Neutrophil (primary cell): ENCODE measurements around the gene MTF1.
A peak's percentile ranks its signal among the peaks of the same experiment; 100 is the strongest.

Experiments
- H3K27ac ChIP-seq: fragments of 200-600 bp; sonication (generic); 2 replicates; pipeline ENCODE4 v1.5.1; 2016; ENCODE audit warnings: mild to moderate bottlenecking, moderate library complexity
- H3K27me3 ChIP-seq: fragments of 200-600 bp; sonication (generic); 2 replicates; pipeline ENCODE4 v1.6.0; 2016; ENCODE audit warnings: mild to moderate bottlenecking
- H3K36me3 ChIP-seq: fragments of 200-600 bp; sonication (generic); 2 replicates; pipeline ENCODE4 v1.5.1; 2017
- H3K4me1 ChIP-seq, 2 experiments: fragments of 200-600 bp in 1 of 2; sonication (generic) in 1 of 2; 1 replicate in 1 of 2; 2 replicates in 1 of 2; pipeline versions ENCODE4 v1.5.1 to v1.6.1; 2013 to 2016; ENCODE audit warnings: low read depth in 1 of 2, low read length in 1 of 2, mild to moderate bottlenecking in 1 of 2, moderate library complexity in 1 of 2; ENCODE audit not compliant: control insufficient read depth in 1 of 2, insufficient read depth in 1 of 2
- H3K4me3 ChIP-seq, 2 experiments: fragments of 200-600 bp in 1 of 2; sonication (generic) in 1 of 2; 1 replicate in 1 of 2; 2 replicates in 1 of 2; pipeline ENCODE4 v1.5.1; 2013 to 2016; ENCODE audit warnings: low read depth in 1 of 2, low read length in 1 of 2, mild to moderate bottlenecking in 1 of 2, moderate library complexity in 1 of 2
- H3K9me3 ChIP-seq: fragments of 200-600 bp; sonication (generic); 2 replicates; pipeline ENCODE4 v1.5.1; 2016
- CTCF ChIP-seq: fragments of 200-600 bp; sonication (generic); IDR thresholded peaks from 2 replicates; pipeline ENCODE4 v1.5.1; 2016; ENCODE audit warnings: antibody characterized with exemption

Gene MTF1

DNA sequence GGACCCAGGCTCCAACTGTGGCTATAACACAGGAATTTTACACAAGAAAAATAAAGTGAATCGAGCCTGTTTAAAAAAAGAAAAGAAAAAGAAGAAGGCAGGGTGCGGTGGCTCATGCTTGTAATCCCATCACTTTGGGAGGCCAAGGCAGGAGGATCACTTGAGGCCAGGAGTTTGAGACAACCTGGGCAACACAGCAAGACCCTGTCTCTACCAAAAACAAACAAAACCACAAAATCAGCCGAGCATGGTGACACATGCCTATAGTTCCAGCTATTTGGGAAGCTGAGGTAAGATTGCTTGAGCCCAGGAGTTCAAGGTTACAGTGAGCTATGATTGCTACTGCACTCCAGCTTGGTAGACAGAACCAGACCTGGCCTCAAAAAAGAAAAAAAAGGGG lies 17.7 kb downstream of the MTF1 start:
- TF ChIP-seq CTCF: no peak
- no peak overlapping the region for H3K4me3 ChIP-seq
- H3K27me3 ChIP-seq: no peaks in the 10 kb centered on the region
- peaks cover 56% of the 10 kb centered on the region in 2 experiments for H3K4me1 ChIP-seq
- peaks cover 46% of the 10 kb centered on the region for H3K36me3 ChIP-seq
- no peaks in the 10 kb centered on the region for H3K9me3 ChIP-seq
- peak overlapping the region; percentile 92 for H3K27ac ChIP-seq

- TF ChIP-seq CTCF: no peak
- H3K4me1 ChIP-seq: peaks cover 46 to 47% of the 10 kb centered on the region in 2 experiments
- H3K9me3 ChIP-seq: no peaks in the 10 kb centered on the region
- H3K27me3 ChIP-seq: no peaks in the 10 kb centered on the region
- peak overlapping the region; percentile 92 for H3K27ac ChIP-seq
- no peak overlapping the region for H3K4me3 ChIP-seq
- H3K36me3 ChIP-seq: peaks cover 55% of the 10 kb centered on the region
These were observed 18.7 kb downstream of the MTF1 start for GRCh38 chr1:37840711-37841110.

DNA sequence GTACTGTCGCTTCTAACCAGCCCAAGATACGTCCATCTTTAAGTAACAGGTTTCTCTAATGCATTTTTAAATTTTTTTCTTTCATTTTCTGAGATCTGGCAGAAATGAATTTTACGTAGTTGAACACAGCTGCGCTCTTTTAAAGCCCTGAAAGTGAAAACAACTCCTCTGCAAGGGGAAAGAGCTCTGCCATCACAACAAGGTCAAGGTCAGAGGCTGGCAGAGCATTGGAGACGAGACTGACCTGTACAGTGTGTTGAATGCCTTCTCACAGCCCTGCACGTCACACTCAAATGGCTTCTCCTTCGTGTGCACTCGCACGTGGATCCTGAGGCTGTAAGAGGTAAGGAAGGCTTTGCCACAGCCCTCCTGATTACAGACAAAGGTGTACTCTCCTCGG lies 19.7 kb downstream of the MTF1 start:
- Histone ChIP-seq H3K9me3 (no peaks in the 10 kb centered on the region), H3K4me1 (peaks cover 36% of the 10 kb centered on the region in 2 experiments), H3K4me3 (no peak overlapping the region), H3K27me3 (no peaks in the 10 kb centered on the region), H3K27ac (peak overlapping the region; percentile 25), H3K36me3 (peaks cover 65% of the 10 kb centered on the region)
- TF ChIP-seq CTCF: no peak

DNA sequence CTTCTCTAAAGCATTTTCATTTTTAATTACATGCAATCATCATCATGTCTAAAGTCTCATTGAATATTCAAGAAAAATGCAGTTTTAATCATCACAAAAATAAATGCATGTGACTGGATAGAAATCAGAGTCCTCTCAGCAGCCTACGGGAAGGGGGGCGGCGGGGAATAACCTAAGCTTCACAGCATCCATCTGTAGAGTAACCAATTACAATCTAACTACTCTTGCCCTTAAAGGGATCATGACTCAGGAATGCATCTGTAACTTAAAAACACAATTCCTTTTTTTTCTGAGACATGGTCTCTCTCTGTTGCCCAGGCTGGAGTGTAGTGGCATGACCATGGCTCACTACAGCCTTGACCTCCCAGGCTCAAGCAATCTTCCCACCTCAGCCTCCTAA lies 22.6 kb downstream of the MTF1 start:
- H3K4me1 ChIP-seq: peaks cover 7% of the 10 kb centered on the region in 2 experiments
- H3K4me3 ChIP-seq: no peak overlapping the region
- TF ChIP-seq CTCF: no peak
- H3K27me3 ChIP-seq: no peaks in the 10 kb centered on the region
- peaks cover 94% of the 10 kb centered on the region for H3K36me3 ChIP-seq
- H3K9me3 ChIP-seq: no peaks in the 10 kb centered on the region
- no peak overlapping the region for H3K27ac ChIP-seq

GRCh38 chr1:37831809-37832208 lies 27.6 kb downstream of the MTF1 start:
- no peaks in the 10 kb centered on the region for H3K4me1 ChIP-seq
- H3K9me3 ChIP-seq: no peaks in the 10 kb centered on the region
- H3K4me3 ChIP-seq: no peak overlapping the region
- H3K27me3 ChIP-seq: no peaks in the 10 kb centered on the region
- peaks cover 100% of the 10 kb centered on the region for H3K36me3 ChIP-seq
- TF ChIP-seq CTCF: no peak
- H3K27ac ChIP-seq: no peak overlapping the region

- no peak for TF ChIP-seq CTCF
- Histone ChIP-seq H3K4me1 (peaks cover 1 to 2% of the 10 kb centered on the region in 2 experiments), H3K36me3 (peaks cover 100% of the 10 kb centered on the region), H3K4me3 (no peak overlapping the region), H3K9me3 (no peaks in the 10 kb centered on the region), H3K27ac (no peak overlapping the region), H3K27me3 (no peaks in the 10 kb centered on the region)
These were observed 28.3 kb downstream of the MTF1 start for GRCh38 chr1:37831109-37831508.
